D721Med (cell line): ENCODE measurements around the gene ANXA7.

ENCODE experiments used
- DNase-seq: peaks from one replicate; pipeline ENCODE4 v3.0.0; 2011; ENCODE audit warnings: low spot score; ENCODE audit not compliant: insufficient read length
- FAIRE-seq: peaks from 2 replicates; lab custom pipeline; 2011; peaks lifted over from hg19 to GRCh38; lab: Jason Lieb, UNC
- CTCF ChIP-seq: IDR thresholded peaks from 2 replicates; pipeline ENCODE4 v1.5.1; 2012; ENCODE audit warnings: mild to moderate bottlenecking, control low read depth; ENCODE audit not compliant: insufficient read depth; ENCODE audit errors: missing control alignments

ANXA7 gene

GRCh38 chr10:73413528-73414229 is at the start of gene ANXA7:
Gene ANXA7 (minus strand): TSS chr10:73414058. CDS start chr10:73400856, 13,202 bp downstream.
- DNase-seq (peak; percentile 94), FAIRE-seq (no peak)
- no peak for TF ChIP-seq CTCF

GRCh38 chr10:73460897-73461296 is 47.0 kb upstream of the ANXA7 start:
- FAIRE-seq (no peak), DNase-seq (no peak)
- TF ChIP-seq CTCF = no peak

- TF ChIP-seq CTCF = no peak
- no peak for FAIRE-seq
- no peak for DNase-seq
Measured at GRCh38 chr10:73459683-73460314, 45.9 kb upstream of the ANXA7 start.

- no peak for TF ChIP-seq CTCF
- FAIRE-seq (no peak), DNase-seq (no peak)
Measured at GRCh38 chr10:73456187-73456890, 42.5 kb upstream of the ANXA7 start.

- FAIRE-seq = no peak
- TF ChIP-seq CTCF = no peak
Measured at GRCh38 chr10:73449113-73449512, 35.3 kb upstream of the ANXA7 start.

GRCh38 chr10:73448384-73448783 is 34.5 kb upstream of the ANXA7 start:
- FAIRE-seq = peak; percentile 38
- DNase-seq = no peak

More at GRCh38 chr10:73449113-73449512, 35.3 kb upstream of the ANXA7 start:
- DNase-seq = no peak

More at GRCh38 chr10:73448384-73448783, 34.5 kb upstream of the ANXA7 start:
- no peak for TF ChIP-seq CTCF
